GM20000 (cell line): ENCODE data around the gene FOXP1.
A peak's percentile ranks its signal among the peaks of the same experiment; 100 is the strongest.

Source experiments
- DNase-seq: peaks from one replicate; pipeline ENCODE4 v3.0.0; 2012; ENCODE audit warnings: low spot score
- TF ChIP-seq, protein P1 (sequence below): IDR thresholded peaks from 2 replicates; pipeline ENCODE4 v1.5.1; 2012; ENCODE audit warnings: mild to moderate bottlenecking, control low read depth; ENCODE audit errors: extremely low read depth, missing control alignments

The FOXP1 gene

GRCh38 chr3:71393093-71393492, 190.4 kb downstream of the FOXP1 start:
- TF ChIP-seq, protein P1, sequence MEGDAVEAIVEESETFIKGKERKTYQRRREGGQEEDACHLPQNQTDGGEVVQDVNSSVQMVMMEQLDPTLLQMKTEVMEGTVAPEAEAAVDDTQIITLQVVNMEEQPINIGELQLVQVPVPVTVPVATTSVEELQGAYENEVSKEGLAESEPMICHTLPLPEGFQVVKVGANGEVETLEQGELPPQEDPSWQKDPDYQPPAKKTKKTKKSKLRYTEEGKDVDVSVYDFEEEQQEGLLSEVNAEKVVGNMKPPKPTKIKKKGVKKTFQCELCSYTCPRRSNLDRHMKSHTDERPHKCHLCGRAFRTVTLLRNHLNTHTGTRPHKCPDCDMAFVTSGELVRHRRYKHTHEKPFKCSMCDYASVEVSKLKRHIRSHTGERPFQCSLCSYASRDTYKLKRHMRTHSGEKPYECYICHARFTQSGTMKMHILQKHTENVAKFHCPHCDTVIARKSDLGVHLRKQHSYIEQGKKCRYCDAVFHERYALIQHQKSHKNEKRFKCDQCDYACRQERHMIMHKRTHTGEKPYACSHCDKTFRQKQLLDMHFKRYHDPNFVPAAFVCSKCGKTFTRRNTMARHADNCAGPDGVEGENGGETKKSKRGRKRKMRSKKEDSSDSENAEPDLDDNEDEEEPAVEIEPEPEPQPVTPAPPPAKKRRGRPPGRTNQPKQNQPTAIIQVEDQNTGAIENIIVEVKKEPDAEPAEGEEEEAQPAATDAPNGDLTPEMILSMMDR: no peak

GRCh38 chr3:71392251-71392650, 191.3 kb downstream of the FOXP1 start:
- peak; percentile 42 for DNase-seq
- TF ChIP-seq, protein P1: no peak

More at GRCh38 chr3:71393093-71393492, 190.4 kb downstream of the FOXP1 start:
- peak; percentile 27 for DNase-seq

GRCh38 chr3:71391361-71391760, 192.2 kb downstream of the FOXP1 start:
- no peak for DNase-seq
- TF ChIP-seq, protein P1: no peak

DNA sequence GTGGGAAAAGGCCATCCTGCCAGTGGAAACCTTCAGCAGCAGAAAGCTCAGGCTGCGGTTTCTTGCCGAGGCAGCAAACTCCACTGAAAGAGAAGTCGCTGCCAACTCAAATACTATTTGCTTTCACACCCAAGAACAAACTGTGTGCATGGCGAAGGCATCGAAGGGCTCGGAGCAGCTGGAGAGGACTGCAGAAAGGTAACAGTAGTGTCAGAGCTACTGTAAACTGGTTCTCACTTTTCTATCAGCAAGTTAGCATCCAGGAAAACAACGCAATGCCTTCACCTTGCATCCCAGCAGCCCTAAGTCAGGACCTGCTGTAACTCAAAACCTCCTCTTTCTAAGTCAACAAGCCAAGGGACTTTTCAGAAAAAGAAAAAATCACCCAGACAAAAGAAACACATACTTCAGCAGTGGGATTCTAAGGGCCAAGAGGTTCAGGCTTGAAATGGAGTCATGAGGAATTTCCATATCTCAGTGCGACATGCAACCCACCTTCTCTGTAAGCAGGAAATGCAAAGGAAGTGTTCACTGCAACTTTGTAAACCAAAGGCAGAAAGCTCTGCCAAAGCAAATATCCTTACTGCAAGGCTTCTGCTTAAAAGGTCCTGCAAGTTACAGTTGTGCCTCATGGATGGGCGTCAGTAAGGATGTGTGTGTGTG, 193.5 kb downstream of the FOXP1 start:
- TF ChIP-seq, protein P1: no peak
- DNase-seq: no peak

GRCh38 chr3:71389191-71389590, 194.3 kb downstream of the FOXP1 start:
- TF ChIP-seq, protein P1: no peak
- DNase-seq: no peak

- DNase-seq: no peak
- TF ChIP-seq, protein P1: no peak
Observed at GRCh38 chr3:71388535-71389120, 194.9 kb downstream of the FOXP1 start.

DNA sequence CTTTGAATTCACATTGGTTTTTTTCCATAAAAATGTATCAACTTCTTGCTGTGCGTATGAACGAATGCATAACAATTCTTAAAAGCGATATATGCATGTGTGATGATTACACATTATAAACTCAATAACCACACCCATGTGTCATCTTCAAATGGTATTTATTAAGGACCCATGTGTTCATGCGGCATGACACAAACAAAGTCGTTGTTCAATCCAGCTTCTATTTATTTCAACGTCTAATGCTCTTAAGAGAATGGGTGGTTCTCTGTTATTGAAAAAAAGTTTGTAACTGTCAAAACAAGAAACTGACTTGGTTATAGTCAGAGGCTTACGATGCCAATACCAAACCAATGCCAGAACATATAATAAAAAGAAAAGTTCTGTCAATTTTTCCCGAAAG, 195.9 kb downstream of the FOXP1 start:
- DNase-seq: no peak
- TF ChIP-seq, protein P1: no peak
